ENCODE data around the gene ZNF285. TPM values are rescaled to one million over a fixed set of nuclear protein-coding genes. Genes with fewer than 3 reads are reported as not detected.

Gene ZNF285
- total RNA-seq, 3 donors from 2014 or later, result 1.6 to 7.3 (median 3.6) TPM

- TF ChIP-seq POLR2AphosphoS5 (IDR thresholded peaks at IDR 0.05), result no peak
- no peak for TF ChIP-seq CTCF (IDR thresholded peaks at IDR 0.05)
- TF ChIP-seq POLR2A (IDR thresholded peaks at IDR 0.05), result no peak
- no peaks in the 10 kb centered on the region for H3K4me1 ChIP-seq
- H3K4me3 ChIP-seq, result no peak overlapping the region
- no peaks in the 10 kb centered on the region for H3K36me3 ChIP-seq
- no peak for DNase-seq (ENCODE audit: low spot score in 2 of 2)
- no peak overlapping the region for H3K27ac ChIP-seq
- peaks cover 17 to 32% of the 10 kb centered on the region in 2 donors for H3K9me3 ChIP-seq
- intact Hi-C loops (cut with DNase I; ENCODE audit: low total_unique reads), result no loop called here
- H3K27me3 ChIP-seq, result no peaks in the 10 kb centered on the region
Measured at GRCh38 chr19:44374789-44375188, 26.6 kb downstream of the ZNF285 start.

GRCh38 chr19:44371815-44372480 is 29.5 kb downstream of the ZNF285 start:
- Histone ChIP-seq H3K9me3 (peaks cover 11 to 24% of the 10 kb centered on the region in 2 donors), H3K27ac (no peak overlapping the region), H3K4me3 (no peak overlapping the region), H3K36me3 (no peaks in the 10 kb centered on the region), H3K4me1 (no peaks in the 10 kb centered on the region), H3K27me3 (no peaks in the 10 kb centered on the region)
- DNase-seq (ENCODE audit: low spot score in 2 of 2), result no peak
- intact Hi-C loops (cut with DNase I; ENCODE audit: low total_unique reads), result no loop called here
- TF ChIP-seq POLR2AphosphoS5 (IDR thresholded peaks at IDR 0.05) (no peak), CTCF (IDR thresholded peaks at IDR 0.05) (no peak), POLR2A (IDR thresholded peaks at IDR 0.05) (no peak)

DNA sequence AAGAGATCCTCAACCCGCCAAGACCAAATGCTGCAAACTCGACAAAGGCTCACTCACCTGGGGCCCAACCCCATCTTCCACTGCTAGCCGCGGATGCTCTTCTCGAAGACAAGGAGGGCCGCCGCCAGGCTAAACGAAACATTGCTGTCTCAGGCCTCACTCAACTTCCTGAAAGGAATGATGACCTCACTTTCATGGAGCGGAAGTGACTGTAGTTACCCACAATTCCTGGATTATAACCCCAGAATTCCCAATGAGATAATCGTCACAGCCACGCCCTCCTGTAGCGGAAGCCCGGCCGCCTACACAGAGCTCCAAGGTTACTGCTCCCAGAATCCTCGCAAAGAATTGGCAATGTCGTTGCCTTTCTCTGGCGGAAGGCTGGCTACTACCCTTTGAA is 34.4 kb downstream of the ZNF285 start:
- H3K4me1 ChIP-seq, result no peaks in the 10 kb centered on the region
- H3K27ac ChIP-seq, result no peak overlapping the region
- no peak for TF ChIP-seq POLR2AphosphoS5 (IDR thresholded peaks at IDR 0.05)
- no peak for TF ChIP-seq POLR2A (IDR thresholded peaks at IDR 0.05)
- TF ChIP-seq CTCF (IDR thresholded peaks at IDR 0.05), result no peak
- H3K27me3 ChIP-seq, result no peaks in the 10 kb centered on the region
- H3K36me3 ChIP-seq, result no peaks in the 10 kb centered on the region
- no peak overlapping the region for H3K4me3 ChIP-seq
- no peak for DNase-seq (ENCODE audit: low spot score in 2 of 2)
- H3K9me3 ChIP-seq, result peaks cover 4 to 5% of the 10 kb centered on the region in 2 donors
- intact Hi-C loops (cut with DNase I; ENCODE audit: low total_unique reads), result no loop called here

- Histone ChIP-seq H3K4me3 (peak within 1 kb of the TSS; percentile 49 to 71 (median 58)), H3K36me3 (no peaks in the 10 kb centered on the region), H3K27me3 (no peaks in the 10 kb centered on the region), H3K27ac (peak within 1 kb of the TSS; percentile 67 to 70), H3K9me3 (peaks cover 0 to 23% of the 10 kb centered on the region in 2 donors), H3K4me1 (no peaks in the 10 kb centered on the region)
- TF ChIP-seq CTCF (IDR thresholded peaks at IDR 0.05), result no peak
- TF ChIP-seq POLR2AphosphoS5 (IDR thresholded peaks at IDR 0.05), result peak in 2 of 3 donors; percentile 40 to 71
- DNase-seq (ENCODE audit: low spot score in 2 of 2), result peak; percentile 81 to 85
- intact Hi-C loops (cut with DNase I; ENCODE audit: low total_unique reads), result no loop called here
Measured at GRCh38 chr19:44356383-44357111, 44.9 kb downstream of the ZNF285 start, which contains the start of gene ZNF112. TSS of gene ZNF112 (minus strand) at chr19:44356680. CDS start at chr19:44340539, 16,141 bp downstream.

- intact Hi-C loops (cut with DNase I; ENCODE audit: low total_unique reads), result no loop called here
- Histone ChIP-seq H3K9me3 (peaks cover 71 to 94% of the 10 kb centered on the region in 2 donors), H3K36me3 (no peaks in the 10 kb centered on the region), H3K27me3 (no peaks in the 10 kb centered on the region), H3K4me3 (no peak overlapping the region), H3K27ac (no peak overlapping the region), H3K4me1 (no peaks in the 10 kb centered on the region)
- DNase-seq (ENCODE audit: low spot score in 2 of 2), result no peak
- TF ChIP-seq POLR2A (IDR thresholded peaks at IDR 0.05), result no peak
- TF ChIP-seq CTCF (IDR thresholded peaks at IDR 0.05), result no peak
- no peak for TF ChIP-seq POLR2AphosphoS5 (IDR thresholded peaks at IDR 0.05)
Measured at GRCh38 chr19:44346556-44346955, 54.9 kb downstream of the ZNF285 start.
